GM23338 (cell line): ENCODE data around the gene SCRT2.

Experiments
- EZH2 ChIP-seq: fragments of 200-600 bp; sonication (generic); IDR thresholded peaks from one replicate; pipeline ENCODE4 v1.8.0; 2017; ENCODE audit warnings: antibody characterized with exemption, mild to moderate bottlenecking, low read depth; ENCODE audit not compliant: unreplicated experiment
- EZH2phosphoT487 ChIP-seq: fragments of 200-600 bp; sonication (generic); IDR thresholded peaks from one replicate; pipeline ENCODE4 v1.8.1; 2018; ENCODE audit warnings: antibody characterized with exemption; ENCODE audit not compliant: unreplicated experiment
- POLR2AphosphoS5 ChIP-seq: IDR thresholded peaks from 2 replicates; pipeline ENCODE4 v1.6.1; 2016; ENCODE audit warnings: antibody characterized with exemption, low read depth
- TF ChIP-seq, protein P1 (sequence below), 2 experiments: fragments of 200-600 bp in 1 of 2; sonication (generic) in 1 of 2; conservative IDR thresholded peaks; 2 replicates each; pipeline versions ENCODE4 v1.5.1 to v1.6.1; 2016 to 2017; ENCODE audit warnings: antibody characterized with exemption in 2 of 2, low read depth in 2 of 2, mild to moderate bottlenecking in 2 of 2, moderate library complexity in 1 of 2
- TF ChIP-seq, protein P2 (sequence below): IDR thresholded peaks from one replicate; pipeline ENCODE4 v1.6.1; 2018; ENCODE audit warnings: antibody characterized with exemption; ENCODE audit not compliant: unreplicated experiment

DNA sequence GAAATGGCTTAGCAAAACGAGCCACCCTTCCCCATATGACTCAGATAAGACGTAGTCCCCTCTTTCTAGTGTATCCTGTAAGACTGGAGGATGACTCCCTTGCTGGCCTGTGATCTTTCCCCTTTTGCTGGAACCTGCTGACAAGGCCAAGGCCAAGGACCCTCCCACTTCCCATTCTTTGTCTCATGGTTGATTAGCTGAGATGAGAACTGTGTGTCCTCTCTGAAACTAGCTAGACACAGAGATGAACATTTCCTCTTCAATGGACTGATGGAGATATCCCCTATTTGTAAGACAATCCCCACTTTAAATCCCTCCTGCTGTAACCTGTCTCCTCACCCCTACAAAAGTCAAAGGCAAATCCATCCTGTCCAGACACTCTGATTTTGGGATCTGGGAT, 33.4 kb upstream of the SCRT2 start:
- TF ChIP-seq, protein P1, sequence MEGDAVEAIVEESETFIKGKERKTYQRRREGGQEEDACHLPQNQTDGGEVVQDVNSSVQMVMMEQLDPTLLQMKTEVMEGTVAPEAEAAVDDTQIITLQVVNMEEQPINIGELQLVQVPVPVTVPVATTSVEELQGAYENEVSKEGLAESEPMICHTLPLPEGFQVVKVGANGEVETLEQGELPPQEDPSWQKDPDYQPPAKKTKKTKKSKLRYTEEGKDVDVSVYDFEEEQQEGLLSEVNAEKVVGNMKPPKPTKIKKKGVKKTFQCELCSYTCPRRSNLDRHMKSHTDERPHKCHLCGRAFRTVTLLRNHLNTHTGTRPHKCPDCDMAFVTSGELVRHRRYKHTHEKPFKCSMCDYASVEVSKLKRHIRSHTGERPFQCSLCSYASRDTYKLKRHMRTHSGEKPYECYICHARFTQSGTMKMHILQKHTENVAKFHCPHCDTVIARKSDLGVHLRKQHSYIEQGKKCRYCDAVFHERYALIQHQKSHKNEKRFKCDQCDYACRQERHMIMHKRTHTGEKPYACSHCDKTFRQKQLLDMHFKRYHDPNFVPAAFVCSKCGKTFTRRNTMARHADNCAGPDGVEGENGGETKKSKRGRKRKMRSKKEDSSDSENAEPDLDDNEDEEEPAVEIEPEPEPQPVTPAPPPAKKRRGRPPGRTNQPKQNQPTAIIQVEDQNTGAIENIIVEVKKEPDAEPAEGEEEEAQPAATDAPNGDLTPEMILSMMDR (conservative IDR thresholded peaks at IDR 0.05; ENCODE audit: low read depth in 2 of 2): no peak
- TF ChIP-seq EZH2 (no peak), EZH2phosphoT487 (no peak), POLR2AphosphoS5 (no peak)
- TF ChIP-seq, protein P2, sequence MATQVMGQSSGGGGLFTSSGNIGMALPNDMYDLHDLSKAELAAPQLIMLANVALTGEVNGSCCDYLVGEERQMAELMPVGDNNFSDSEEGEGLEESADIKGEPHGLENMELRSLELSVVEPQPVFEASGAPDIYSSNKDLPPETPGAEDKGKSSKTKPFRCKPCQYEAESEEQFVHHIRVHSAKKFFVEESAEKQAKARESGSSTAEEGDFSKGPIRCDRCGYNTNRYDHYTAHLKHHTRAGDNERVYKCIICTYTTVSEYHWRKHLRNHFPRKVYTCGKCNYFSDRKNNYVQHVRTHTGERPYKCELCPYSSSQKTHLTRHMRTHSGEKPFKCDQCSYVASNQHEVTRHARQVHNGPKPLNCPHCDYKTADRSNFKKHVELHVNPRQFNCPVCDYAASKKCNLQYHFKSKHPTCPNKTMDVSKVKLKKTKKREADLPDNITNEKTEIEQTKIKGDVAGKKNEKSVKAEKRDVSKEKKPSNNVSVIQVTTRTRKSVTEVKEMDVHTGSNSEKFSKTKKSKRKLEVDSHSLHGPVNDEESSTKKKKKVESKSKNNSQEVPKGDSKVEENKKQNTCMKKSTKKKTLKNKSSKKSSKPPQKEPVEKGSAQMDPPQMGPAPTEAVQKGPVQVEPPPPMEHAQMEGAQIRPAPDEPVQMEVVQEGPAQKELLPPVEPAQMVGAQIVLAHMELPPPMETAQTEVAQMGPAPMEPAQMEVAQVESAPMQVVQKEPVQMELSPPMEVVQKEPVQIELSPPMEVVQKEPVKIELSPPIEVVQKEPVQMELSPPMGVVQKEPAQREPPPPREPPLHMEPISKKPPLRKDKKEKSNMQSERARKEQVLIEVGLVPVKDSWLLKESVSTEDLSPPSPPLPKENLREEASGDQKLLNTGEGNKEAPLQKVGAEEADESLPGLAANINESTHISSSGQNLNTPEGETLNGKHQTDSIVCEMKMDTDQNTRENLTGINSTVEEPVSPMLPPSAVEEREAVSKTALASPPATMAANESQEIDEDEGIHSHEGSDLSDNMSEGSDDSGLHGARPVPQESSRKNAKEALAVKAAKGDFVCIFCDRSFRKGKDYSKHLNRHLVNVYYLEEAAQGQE: no peak
